ENCODE data around the gene UBE2L5.

GRCh38 chr13:30412346-30412745, 9.9 kb upstream of the UBE2L5 start:
- TF ChIP-seq, protein P1, sequence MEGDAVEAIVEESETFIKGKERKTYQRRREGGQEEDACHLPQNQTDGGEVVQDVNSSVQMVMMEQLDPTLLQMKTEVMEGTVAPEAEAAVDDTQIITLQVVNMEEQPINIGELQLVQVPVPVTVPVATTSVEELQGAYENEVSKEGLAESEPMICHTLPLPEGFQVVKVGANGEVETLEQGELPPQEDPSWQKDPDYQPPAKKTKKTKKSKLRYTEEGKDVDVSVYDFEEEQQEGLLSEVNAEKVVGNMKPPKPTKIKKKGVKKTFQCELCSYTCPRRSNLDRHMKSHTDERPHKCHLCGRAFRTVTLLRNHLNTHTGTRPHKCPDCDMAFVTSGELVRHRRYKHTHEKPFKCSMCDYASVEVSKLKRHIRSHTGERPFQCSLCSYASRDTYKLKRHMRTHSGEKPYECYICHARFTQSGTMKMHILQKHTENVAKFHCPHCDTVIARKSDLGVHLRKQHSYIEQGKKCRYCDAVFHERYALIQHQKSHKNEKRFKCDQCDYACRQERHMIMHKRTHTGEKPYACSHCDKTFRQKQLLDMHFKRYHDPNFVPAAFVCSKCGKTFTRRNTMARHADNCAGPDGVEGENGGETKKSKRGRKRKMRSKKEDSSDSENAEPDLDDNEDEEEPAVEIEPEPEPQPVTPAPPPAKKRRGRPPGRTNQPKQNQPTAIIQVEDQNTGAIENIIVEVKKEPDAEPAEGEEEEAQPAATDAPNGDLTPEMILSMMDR (conservative IDR thresholded peaks at IDR 0.05; ENCODE audit: low read length), result no peak
- no peak for TF ChIP-seq EZH2phosphoT487 (IDR thresholded peaks at IDR 0.05; ENCODE audit: borderline replicate concordance, low read depth, low read length)

Measured in OCI-LY7 (cell line).